Mammary epithelial cell (primary cell): ENCODE data around the gene FNDC3B.

Experiments
- CTCF ChIP-seq, 2 donors: IDR thresholded peaks in 1 of 2; conservative IDR thresholded peaks in 1 of 2; 2 replicates each; pipeline ENCODE4 v1.5.1; 2011 to 2012; ENCODE audit warnings: inconsistent platforms in 2 of 2, low read length in 2 of 2, mild to moderate bottlenecking in 2 of 2, control low read depth in 1 of 2, low read depth in 1 of 2; ENCODE audit not compliant: insufficient read depth in 1 of 2; ENCODE audit errors: extremely low read depth in 1 of 2
- EZH2 ChIP-seq: IDR thresholded peaks from 2 replicates; pipeline ENCODE4 v1.6.1; 2012; ENCODE audit warnings: low read length, inconsistent platforms, borderline replicate concordance

GRCh38 chr3:172281884-172282283 is 242.5 kb downstream of the FNDC3B start:
- TF ChIP-seq CTCF (conservative IDR thresholded peaks at IDR 0.05 in 1 of 2, IDR thresholded peaks at IDR 0.05 in 1 of 2; ENCODE audit: extremely low read depth in 1 of 2, insufficient read depth in 1 of 2, low read depth in 1 of 2, low read length in 2 of 2): no peak
- TF ChIP-seq EZH2: no peak
